K562 (cell line): ENCODE data around the gene MAST1. TPM values are rescaled to one million over a fixed set of nuclear protein-coding genes. Genes with fewer than 3 reads are reported as not detected.

Source experiments
- ASH1L ChIP-seq: fragments of 450-650 bp; IDR thresholded peaks from 2 replicates; pipeline ENCODE4 v1.6.1; 2018; ENCODE audit warnings: borderline replicate concordance, mild to moderate bottlenecking, low read depth; ENCODE audit not compliant: partially characterized antibody
- BCOR ChIP-seq: fragments of 450-650 bp; IDR thresholded peaks from 2 replicates; pipeline ENCODE4 v1.6.1; 2016
- FOXJ2 ChIP-seq: fragments of 200-800 bp; sonication (Bioruptor generic); IDR thresholded peaks from 2 replicates; pipeline ENCODE4 v1.6.1; 2016; ENCODE audit warnings: missing genetic modification characterization, missing compliant biosample characterization
- FOXK1 ChIP-seq: sonication (generic); formaldehyde crosslinking; IDR thresholded peaks from 2 replicates; pipeline ENCODE4 v1.8.0; 2022; ENCODE audit warnings: missing genetic modification reagents, mild to moderate bottlenecking, borderline replicate concordance
- ILF3 ChIP-seq: fragments of 450-650 bp; IDR thresholded peaks from 2 replicates; pipeline ENCODE4 v1.6.1; 2018; ENCODE audit warnings: antibody characterized with exemption, mild to moderate bottlenecking, moderate library complexity, borderline replicate concordance
- MTA1 ChIP-seq: fragments of 450-650 bp; IDR thresholded peaks from 2 replicates; pipeline ENCODE4 v1.6.1; 2017; ENCODE audit warnings: borderline replicate concordance
- PRMT5 ChIP-seq: sonication (generic); formaldehyde crosslinking; IDR thresholded peaks from 2 replicates; pipeline ENCODE4 v1.5.0; 2020; ENCODE audit warnings: missing genetic modification reagents
- SIN3B ChIP-seq: fragments of 450-650 bp; IDR thresholded peaks from 2 replicates; pipeline ENCODE4 v1.6.1; 2017; ENCODE audit warnings: low read depth, mild to moderate bottlenecking, moderate library complexity
- TCFL5 ChIP-seq: fragments of 250-450 bp; sonication (Bioruptor Pico); conservative IDR thresholded peaks from 2 replicates; pipeline ENCODE4 v1.6.1; 2021; ENCODE audit warnings: mild to moderate bottlenecking, moderate library complexity, matching md5 sums
- ZNF239 ChIP-seq: fragments of 250-450 bp; sonication (Bioruptor Pico); IDR thresholded peaks from 2 replicates; pipeline ENCODE4 v1.4.0; 2020; ENCODE audit warnings: mild to moderate bottlenecking
- polyA plus RNA-seq, 8 experiments: library from polyadenylated mRNA; depleted of rRNA in 4 of 8; stranded (reverse) in 5 of 8; unstranded in 3 of 8; fragments of >200 nt; fragmentation: Nextera tagmentation in 2 of 8; fragmentation: Illumina TruSeq in 1 of 8; extraction: Ambion mirVana in 2 of 8; extraction: Trizol in 1 of 8; gene quantifications; 2 replicates each; pipeline versions ENCODE4 v1.2.1 to v1.2.3, GENCODE V29; 2011 to 2014; ENCODE audit warnings: inconsistent platforms in 1 of 8, missing spikeins in 1 of 8
- total RNA-seq, 7 experiments: library from RNA; depleted of rRNA in 6 of 7; stranded (reverse); fragments of >200 nt in 6 of 7; fragmentation: Illumina TruSeq in 2 of 7; extraction: Trizol in 2 of 7; gene quantifications; 2 replicates each; pipeline versions ENCODE4 v1.2.1 to v1.2.3, GENCODE V29; 2011 to 2021; ENCODE audit warnings: low replicate concordance in 1 of 7
- TF ChIP-seq, protein P1 (sequence below), 3 experiments: fragments of 200-800 bp in 1 of 3; fragments of 250-450 bp in 1 of 3; fragments of 450-650 bp in 1 of 3; sonication (Bioruptor Pico) in 1 of 3; sonication (Bioruptor generic) in 1 of 3; formaldehyde crosslinking in 1 of 3; IDR thresholded peaks; 2 replicates each; pipeline versions ENCODE4 v1.6.1 to v1.8.0; 2016 to 2022; ENCODE audit warnings: mild to moderate bottlenecking in 2 of 3, missing genetic modification characterization in 2 of 3, missing compliant biosample characterization in 1 of 3, moderate library complexity in 1 of 3
- TF ChIP-seq, protein P2 (sequence below): sonication (generic); formaldehyde crosslinking; IDR thresholded peaks from 2 replicates; pipeline ENCODE4 v1.8.0; 2023; ENCODE audit warnings: mild to moderate bottlenecking, missing genetic modification reagents
- TF ChIP-seq, protein P3 (sequence below): fragments of 450-650 bp; IDR thresholded peaks from 2 replicates; pipeline ENCODE4 v1.6.1; 2018; ENCODE audit warnings: mild to moderate bottlenecking, low read depth; ENCODE audit not compliant: partially characterized antibody
- TF ChIP-seq, protein P4 (sequence below): fragments of 450-650 bp; formaldehyde crosslinking; IDR thresholded peaks from 2 replicates; pipeline ENCODE4 v1.4.0; 2020; ENCODE audit warnings: mild to moderate bottlenecking, moderate library complexity
- TF ChIP-seq, protein P5 (sequence below), 2 experiments: fragments of 250-450 bp in 1 of 2; fragments of 450-650 bp in 1 of 2; sonication (Bioruptor Pico) in 1 of 2; IDR thresholded peaks; 2 replicates each; pipeline versions ENCODE4 v1.6.1 to v1.8.0; 2016 to 2021; ENCODE audit warnings: mild to moderate bottlenecking in 2 of 2, moderate library complexity in 2 of 2, missing compliant biosample characterization in 1 of 2, missing genetic modification characterization in 1 of 2

MAST1 gene
- total and polyA plus RNA-seq, 9 of the 15 experiments (the other 6 are each of a cell fraction or from before 2014, with no cell fraction given) = 0.48 to 10.3 (median 3.9) TPM

DNA sequence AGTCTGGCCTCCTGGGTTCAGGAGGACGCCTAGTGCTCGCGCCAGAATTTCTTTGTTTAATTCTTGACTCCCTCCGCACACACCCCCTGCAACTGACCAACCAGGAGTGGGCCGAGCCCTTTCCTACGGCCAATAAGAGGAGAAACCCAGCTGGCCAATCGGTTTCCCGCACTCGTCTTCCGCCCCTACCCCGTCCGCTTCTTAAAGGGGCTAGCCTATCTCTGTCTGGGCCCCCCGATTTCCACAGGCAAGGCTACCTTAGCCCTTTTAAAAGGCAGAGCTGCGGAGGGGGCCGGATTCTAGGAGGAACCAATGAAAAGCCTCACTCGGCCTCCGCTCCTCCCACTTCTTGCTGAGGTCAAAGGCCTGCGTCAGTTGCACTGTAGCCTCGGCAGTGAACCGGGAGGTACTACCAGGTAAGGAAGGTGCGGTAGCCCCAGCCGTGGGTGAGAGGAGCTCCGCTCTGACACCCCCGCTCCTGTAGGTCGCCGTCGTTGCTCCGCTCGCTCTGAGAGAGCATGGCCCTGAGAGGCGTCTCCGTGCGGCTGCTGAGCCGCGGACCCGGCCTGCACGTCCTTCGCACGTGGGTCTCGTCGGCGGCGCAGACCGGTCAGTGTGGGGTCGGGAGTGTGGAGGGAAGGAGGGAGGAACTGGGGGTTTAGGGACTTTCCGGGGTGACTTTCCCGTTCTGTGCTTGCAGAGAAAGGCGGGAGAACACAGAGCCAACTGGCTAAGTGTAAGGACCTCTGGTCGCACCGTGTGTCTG, 52.7 kb downstream of the MAST1 start, which contains the start of gene GCDH (continued):
- TF ChIP-seq, protein P1, sequence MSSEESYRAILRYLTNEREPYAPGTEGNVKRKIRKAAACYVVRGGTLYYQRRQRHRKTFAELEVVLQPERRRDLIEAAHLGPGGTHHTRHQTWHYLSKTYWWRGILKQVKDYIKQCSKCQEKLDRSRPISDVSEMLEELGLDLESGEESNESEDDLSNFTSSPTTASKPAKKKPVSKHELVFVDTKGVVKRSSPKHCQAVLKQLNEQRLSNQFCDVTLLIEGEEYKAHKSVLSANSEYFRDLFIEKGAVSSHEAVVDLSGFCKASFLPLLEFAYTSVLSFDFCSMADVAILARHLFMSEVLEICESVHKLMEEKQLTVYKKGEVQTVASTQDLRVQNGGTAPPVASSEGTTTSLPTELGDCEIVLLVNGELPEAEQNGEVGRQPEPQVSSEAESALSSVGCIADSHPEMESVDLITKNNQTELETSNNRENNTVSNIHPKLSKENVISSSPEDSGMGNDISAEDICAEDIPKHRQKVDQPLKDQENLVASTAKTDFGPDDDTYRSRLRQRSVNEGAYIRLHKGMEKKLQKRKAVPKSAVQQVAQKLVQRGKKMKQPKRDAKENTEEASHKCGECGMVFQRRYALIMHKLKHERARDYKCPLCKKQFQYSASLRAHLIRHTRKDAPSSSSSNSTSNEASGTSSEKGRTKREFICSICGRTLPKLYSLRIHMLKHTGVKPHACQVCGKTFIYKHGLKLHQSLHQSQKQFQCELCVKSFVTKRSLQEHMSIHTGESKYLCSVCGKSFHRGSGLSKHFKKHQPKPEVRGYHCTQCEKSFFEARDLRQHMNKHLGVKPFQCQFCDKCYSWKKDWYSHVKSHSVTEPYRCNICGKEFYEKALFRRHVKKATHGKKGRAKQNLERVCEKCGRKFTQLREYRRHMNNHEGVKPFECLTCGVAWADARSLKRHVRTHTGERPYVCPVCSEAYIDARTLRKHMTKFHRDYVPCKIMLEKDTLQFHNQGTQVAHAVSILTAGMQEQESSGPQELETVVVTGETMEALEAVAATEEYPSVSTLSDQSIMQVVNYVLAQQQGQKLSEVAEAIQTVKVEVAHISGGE (CRISPR knock-in tag; IDR thresholded peaks at IDR 0.05) = no peak
- TF ChIP-seq FOXK1 (0 out of 2 replicates have a peak, but pooled peaks have one; percentile 17), TCFL5 (CRISPR knock-in tag) (no peak), ASH1L (peak; percentile 74), PRMT5 (CRISPR knock-in tag) (no peak), MTA1 (peak; percentile 96), ZNF239 (no peak), BCOR (no peak), FOXJ2 (tag) (no peak), ILF3 (no peak), SIN3B (peak; percentile 99)
- TF ChIP-seq, protein P2, sequence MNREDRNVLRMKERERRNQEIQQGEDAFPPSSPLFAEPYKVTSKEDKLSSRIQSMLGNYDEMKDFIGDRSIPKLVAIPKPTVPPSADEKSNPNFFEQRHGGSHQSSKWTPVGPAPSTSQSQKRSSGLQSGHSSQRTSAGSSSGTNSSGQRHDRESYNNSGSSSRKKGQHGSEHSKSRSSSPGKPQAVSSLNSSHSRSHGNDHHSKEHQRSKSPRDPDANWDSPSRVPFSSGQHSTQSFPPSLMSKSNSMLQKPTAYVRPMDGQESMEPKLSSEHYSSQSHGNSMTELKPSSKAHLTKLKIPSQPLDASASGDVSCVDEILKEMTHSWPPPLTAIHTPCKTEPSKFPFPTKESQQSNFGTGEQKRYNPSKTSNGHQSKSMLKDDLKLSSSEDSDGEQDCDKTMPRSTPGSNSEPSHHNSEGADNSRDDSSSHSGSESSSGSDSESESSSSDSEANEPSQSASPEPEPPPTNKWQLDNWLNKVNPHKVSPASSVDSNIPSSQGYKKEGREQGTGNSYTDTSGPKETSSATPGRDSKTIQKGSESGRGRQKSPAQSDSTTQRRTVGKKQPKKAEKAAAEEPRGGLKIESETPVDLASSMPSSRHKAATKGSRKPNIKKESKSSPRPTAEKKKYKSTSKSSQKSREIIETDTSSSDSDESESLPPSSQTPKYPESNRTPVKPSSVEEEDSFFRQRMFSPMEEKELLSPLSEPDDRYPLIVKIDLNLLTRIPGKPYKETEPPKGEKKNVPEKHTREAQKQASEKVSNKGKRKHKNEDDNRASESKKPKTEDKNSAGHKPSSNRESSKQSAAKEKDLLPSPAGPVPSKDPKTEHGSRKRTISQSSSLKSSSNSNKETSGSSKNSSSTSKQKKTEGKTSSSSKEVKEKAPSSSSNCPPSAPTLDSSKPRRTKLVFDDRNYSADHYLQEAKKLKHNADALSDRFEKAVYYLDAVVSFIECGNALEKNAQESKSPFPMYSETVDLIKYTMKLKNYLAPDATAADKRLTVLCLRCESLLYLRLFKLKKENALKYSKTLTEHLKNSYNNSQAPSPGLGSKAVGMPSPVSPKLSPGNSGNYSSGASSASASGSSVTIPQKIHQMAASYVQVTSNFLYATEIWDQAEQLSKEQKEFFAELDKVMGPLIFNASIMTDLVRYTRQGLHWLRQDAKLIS (CRISPR knock-in tag) = 0 out of 2 replicates have a peak, but pooled peaks have one; percentile 23
- TF ChIP-seq, protein P3, sequence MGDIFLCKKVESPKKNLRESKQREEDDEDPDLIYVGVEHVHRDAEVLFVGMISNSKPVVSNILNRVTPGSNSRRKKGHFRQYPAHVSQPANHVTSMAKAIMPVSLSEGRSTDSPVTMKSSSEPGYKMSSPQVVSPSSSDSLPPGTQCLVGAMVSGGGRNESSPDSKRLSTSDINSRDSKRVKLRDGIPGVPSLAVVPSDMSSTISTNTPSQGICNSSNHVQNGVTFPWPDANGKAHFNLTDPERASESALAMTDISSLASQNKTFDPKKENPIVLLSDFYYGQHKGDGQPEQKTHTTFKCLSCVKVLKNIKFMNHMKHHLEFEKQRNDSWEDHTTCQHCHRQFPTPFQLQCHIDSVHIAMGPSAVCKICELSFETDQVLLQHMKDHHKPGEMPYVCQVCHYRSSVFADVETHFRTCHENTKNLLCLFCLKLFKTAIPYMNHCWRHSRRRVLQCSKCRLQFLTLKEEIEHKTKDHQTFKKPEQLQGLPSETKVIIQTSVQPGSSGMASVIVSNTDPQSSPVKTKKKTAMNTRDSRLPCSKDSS = no peak
- TF ChIP-seq, protein P4, sequence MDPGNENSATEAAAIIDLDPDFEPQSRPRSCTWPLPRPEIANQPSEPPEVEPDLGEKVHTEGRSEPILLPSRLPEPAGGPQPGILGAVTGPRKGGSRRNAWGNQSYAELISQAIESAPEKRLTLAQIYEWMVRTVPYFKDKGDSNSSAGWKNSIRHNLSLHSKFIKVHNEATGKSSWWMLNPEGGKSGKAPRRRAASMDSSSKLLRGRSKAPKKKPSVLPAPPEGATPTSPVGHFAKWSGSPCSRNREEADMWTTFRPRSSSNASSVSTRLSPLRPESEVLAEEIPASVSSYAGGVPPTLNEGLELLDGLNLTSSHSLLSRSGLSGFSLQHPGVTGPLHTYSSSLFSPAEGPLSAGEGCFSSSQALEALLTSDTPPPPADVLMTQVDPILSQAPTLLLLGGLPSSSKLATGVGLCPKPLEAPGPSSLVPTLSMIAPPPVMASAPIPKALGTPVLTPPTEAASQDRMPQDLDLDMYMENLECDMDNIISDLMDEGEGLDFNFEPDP = no peak
- TF ChIP-seq, protein P5, sequence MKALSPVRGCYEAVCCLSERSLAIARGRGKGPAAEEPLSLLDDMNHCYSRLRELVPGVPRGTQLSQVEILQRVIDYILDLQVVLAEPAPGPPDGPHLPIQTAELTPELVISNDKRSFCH (CRISPR knock-in tag; IDR thresholded peaks at IDR 0.05) = no peak
- TF ChIP-seq, protein P5 (tag; IDR thresholded peaks at IDR 0.05) = 0 out of 2 replicates have a peak, but pooled peaks have one; percentile 35
